IgD-negative memory B cell (primary cell): Measurements from ENCODE around the gene BROX. TPM values are rescaled to one million over a fixed set of nuclear protein-coding genes. Genes with fewer than 3 reads are reported as not detected.
"Not testable (repeated sequence)": the region's sequence is repeated elsewhere in the genome, so short reads cannot be mapped to it uniquely, and the experiment has no call there.

Experiments used
- H3K27ac Mint-ChIP-seq, 3 donors: one replicate each; pipeline ENCODE4 v1.8.0; 2020 to 2022; ENCODE audit warnings: mild to moderate bottlenecking in 3 of 3, mixed read lengths in 3 of 3, moderate library complexity in 1 of 3
- H3K27me3 Mint-ChIP-seq: one replicate; pipeline ENCODE4 v1.8.0; 2021; ENCODE audit warnings: mixed read lengths
- H3K36me3 Mint-ChIP-seq: one replicate; pipeline ENCODE4 v1.8.0; 2020; ENCODE audit warnings: mild to moderate bottlenecking, mixed read lengths
- H3K4me1 Mint-ChIP-seq, 3 donors: one replicate each; pipeline ENCODE4 v1.8.0; 2020 to 2022; ENCODE audit warnings: mixed read lengths in 3 of 3, mild to moderate bottlenecking in 1 of 3
- H3K4me3 Mint-ChIP-seq, 4 donors: one replicate each; pipeline ENCODE4 v1.8.0; 2020 to 2022; ENCODE audit warnings: mild to moderate bottlenecking in 4 of 4, mixed read lengths in 4 of 4, moderate library complexity in 3 of 4
- H3K9me3 Mint-ChIP-seq, 3 donors: one replicate each; pipeline ENCODE4 v1.8.0; 2020 to 2021; ENCODE audit warnings: mixed read lengths in 3 of 3, mild to moderate bottlenecking in 1 of 3
- polyA plus RNA-seq: library from polyadenylated mRNA; unstranded; fragments of 300-500 nt; fragmentation: Illumina TruSeq; gene quantifications from one replicate; pipeline ENCODE4 v1.2.3, GENCODE V29; 2021

The BROX gene
- polyA plus RNA-seq, 1 donor from 2014 or later = 13.6 TPM

GRCh38 chr1:222749927-222750326 is 37.6 kb downstream of the BROX start:
- Mint-ChIP-seq H3K27ac (peak overlapping the region; percentile 2 to 94 (median 46)), H3K9me3 (no peaks in the 10 kb centered on the region), H3K4me3 (peak overlapping the region in 2 of 4 donors; percentile 21 to 60), H3K27me3 (no peaks in the 10 kb centered on the region), H3K4me1 (peaks cover 35 to 63% (median 42%) of the 10 kb centered on the region in 3 donors), H3K36me3 (peaks cover 6% of the 10 kb centered on the region)

GRCh38 chr1:222750651-222751050 is 38.3 kb downstream of the BROX start:
- Mint-ChIP-seq H3K27ac (peak overlapping the region; percentile 29 to 94 (median 54)), H3K36me3 (peaks cover 6% of the 10 kb centered on the region), H3K4me3 (peak overlapping the region in 2 of 4 donors; percentile 55 to 83), H3K9me3 (no peaks in the 10 kb centered on the region), H3K4me1 (peaks cover 38 to 66% (median 45%) of the 10 kb centered on the region in 3 donors), H3K27me3 (no peaks in the 10 kb centered on the region)

- H3K27me3 Mint-ChIP-seq = no peaks in the 10 kb centered on the region
- H3K4me3 Mint-ChIP-seq = peak overlapping the region in 2 of 4 donors; percentile 55 to 83
- H3K27ac Mint-ChIP-seq = peak overlapping the region; percentile 29 to 94 (median 54)
- peaks cover 6% of the 10 kb centered on the region for H3K36me3 Mint-ChIP-seq
- H3K4me1 Mint-ChIP-seq = peaks cover 38 to 66% (median 45%) of the 10 kb centered on the region in 3 donors
- no peaks in the 10 kb centered on the region for H3K9me3 Mint-ChIP-seq
These were observed 38.9 kb downstream of the BROX start for GRCh38 chr1:222751255-222751654.

DNA sequence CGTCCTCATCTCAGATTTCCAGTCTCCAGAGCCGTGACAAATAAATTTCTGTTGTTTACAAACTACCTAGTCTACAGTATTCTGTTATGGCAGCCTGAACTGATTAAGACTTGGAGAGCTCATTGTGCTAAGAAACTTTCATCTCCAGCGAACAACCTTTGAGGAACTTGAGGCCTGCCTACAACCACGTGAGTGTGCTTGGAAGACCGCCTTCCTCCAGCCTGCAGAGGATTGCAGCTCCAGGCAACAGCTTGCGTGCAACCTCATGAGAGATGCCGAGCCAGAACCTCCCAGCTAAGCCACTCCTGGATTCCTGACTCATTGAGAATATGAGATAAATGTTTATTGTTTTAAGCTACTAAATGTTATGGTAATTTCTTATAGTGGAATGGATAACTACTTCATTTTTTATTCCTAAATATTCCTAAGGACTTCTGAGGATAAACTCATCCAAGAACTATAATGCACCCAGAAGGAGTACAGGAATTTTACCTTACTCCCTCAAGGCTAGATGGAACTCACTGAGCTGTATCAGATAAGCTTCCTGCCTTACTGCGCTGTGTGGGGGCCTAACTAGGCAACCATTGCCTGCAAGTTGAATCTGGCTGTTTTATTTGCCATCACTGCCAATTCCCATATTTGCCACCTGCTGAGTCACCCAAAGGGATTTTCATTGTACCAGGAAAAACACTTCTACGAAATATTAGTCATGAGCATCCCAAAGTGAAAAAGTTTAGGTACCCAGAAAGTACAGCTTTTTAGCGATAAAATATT is 42.2 kb downstream of the BROX start:
- Mint-ChIP-seq H3K4me1 (peaks cover 37 to 49% (median 45%) of the 10 kb centered on the region in 3 donors), H3K4me3 (peak overlapping the region in 2 of 4 donors; percentile 54 to 78), H3K36me3 (peaks cover 7% of the 10 kb centered on the region), H3K27ac (no peak overlapping the region), H3K9me3 (no peaks in the 10 kb centered on the region), H3K27me3 (no peaks in the 10 kb centered on the region)

DNA sequence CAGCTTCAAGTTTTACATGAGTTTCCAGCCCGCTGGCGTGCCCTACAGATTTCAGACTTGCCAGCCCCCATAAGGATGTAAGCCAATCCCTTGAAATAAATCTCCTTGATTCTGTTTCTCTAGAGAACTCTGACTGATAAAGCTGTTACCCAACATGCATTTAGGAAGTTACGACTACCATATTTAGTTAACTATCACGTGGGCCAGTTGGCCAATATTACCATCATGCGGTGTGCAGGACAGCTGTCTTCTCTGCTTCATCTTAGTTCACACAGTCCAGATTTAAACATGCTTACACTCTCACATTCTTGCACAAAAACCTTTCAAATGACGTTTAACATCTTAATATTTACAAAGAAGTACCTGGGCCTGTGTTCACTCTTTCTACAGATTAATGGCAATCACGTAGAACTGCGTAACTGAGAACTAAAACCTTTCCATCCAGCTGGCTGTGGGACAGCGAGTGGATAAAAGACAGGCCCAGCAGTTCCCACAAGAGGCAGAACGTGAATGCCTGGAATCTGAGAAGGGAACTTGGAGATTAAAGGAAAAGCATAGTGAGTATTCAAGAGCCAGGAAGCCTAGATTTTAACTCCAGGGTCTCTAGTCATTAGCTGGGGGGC is 45.4 kb downstream of the BROX start:
- Mint-ChIP-seq H3K36me3 (peaks cover 2% of the 10 kb centered on the region), H3K4me1 (peaks cover 16 to 20% (median 17%) of the 10 kb centered on the region in 3 donors), H3K27me3 (no peaks in the 10 kb centered on the region), H3K4me3 (no peak overlapping the region), H3K27ac (no peak overlapping the region), H3K9me3 (peaks cover 0 to 2% (median 2%) of the 10 kb centered on the region in 3 donors)

GRCh38 chr1:222759451-222760035 is 47.2 kb downstream of the BROX start:
- H3K27ac Mint-ChIP-seq = no peak overlapping the region
- peaks cover 8 to 18% (median 9%) of the 10 kb centered on the region in 3 donors for H3K4me1 Mint-ChIP-seq
- H3K4me3 Mint-ChIP-seq = no peak overlapping the region
- peaks cover 0 to 2% (median 2%) of the 10 kb centered on the region in 3 donors for H3K9me3 Mint-ChIP-seq
- H3K27me3 Mint-ChIP-seq = no peaks in the 10 kb centered on the region
- peaks cover 2% of the 10 kb centered on the region for H3K36me3 Mint-ChIP-seq

DNA sequence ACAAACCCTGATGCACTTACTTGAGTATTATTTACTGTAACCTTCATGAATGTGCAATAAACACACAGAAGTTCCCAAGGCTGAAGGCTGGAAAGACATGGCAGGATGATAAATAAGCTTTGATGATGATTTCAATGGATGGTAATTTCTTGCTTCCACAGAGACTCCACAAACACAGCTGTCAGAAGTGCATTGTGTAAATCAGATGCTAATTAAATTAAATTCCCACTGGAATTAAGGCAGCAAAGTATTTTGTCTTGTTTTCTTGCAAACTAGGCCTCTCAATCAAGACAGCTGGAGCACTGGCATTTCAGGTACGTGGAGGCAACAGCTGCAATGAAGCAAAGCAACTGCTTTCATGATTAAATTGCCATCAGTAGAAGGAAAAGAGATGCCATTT is 48.7 kb downstream of the BROX start:
- Mint-ChIP-seq H3K27me3 (no peaks in the 10 kb centered on the region), H3K27ac (no peak overlapping the region), H3K36me3 (peaks cover 5% of the 10 kb centered on the region), H3K4me3 (no peak overlapping the region), H3K9me3 (peaks cover 0 to 2% (median 2%) of the 10 kb centered on the region in 3 donors), H3K4me1 (peaks cover 2 to 16% (median 3%) of the 10 kb centered on the region in 3 donors)

GRCh38 chr1:222762178-222762577 is 49.8 kb downstream of the BROX start:
- not testable (repeated sequence) for H3K9me3 Mint-ChIP-seq, H3K4me3 Mint-ChIP-seq, H3K27ac Mint-ChIP-seq, H3K36me3 Mint-ChIP-seq, H3K27me3 Mint-ChIP-seq
- H3K4me1 Mint-ChIP-seq = peaks cover 3 to 15% (median 5%) of the 10 kb centered on the region in 3 donors

- no peaks in the 10 kb centered on the region for H3K27me3 Mint-ChIP-seq
- H3K36me3 Mint-ChIP-seq = peaks cover 13% of the 10 kb centered on the region
- peaks cover 3 to 6% (median 4%) of the 10 kb centered on the region in 3 donors for H3K9me3 Mint-ChIP-seq
- no peak overlapping the region for H3K4me3 Mint-ChIP-seq
- H3K4me1 Mint-ChIP-seq = peaks cover 12 to 20% (median 12%) of the 10 kb centered on the region in 3 donors
- peak overlapping the region in 2 of 3 donors; percentile 3 to 41 for H3K27ac Mint-ChIP-seq
These were observed 54.8 kb downstream of the BROX start for GRCh38 chr1:222767152-222767571.

DNA sequence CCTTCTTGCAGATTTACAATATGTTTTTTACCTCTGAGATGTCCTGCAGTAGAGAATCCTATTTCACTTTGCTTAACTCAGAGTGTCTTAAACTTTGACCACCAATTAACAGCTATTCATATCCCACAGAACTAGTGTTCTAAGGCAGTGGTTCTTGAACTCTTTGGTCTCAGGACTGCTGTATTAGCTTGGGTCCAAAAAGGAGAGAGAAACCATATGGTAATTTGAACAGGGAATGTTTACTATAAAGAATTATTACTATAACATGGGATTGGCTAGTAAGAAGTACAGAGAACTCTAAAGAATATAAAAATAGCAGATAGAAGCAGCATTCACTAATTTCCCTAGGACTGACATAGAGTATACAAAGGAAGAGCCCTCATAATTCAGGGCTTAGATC is 56.2 kb downstream of the BROX start:
- Mint-ChIP-seq H3K27ac (peak overlapping the region in 1 of 3 donors; percentile 40), H3K4me3 (peak overlapping the region in 1 of 4 donors; percentile 13), H3K4me1 (peaks cover 21 to 28% (median 24%) of the 10 kb centered on the region in 3 donors), H3K27me3 (no peaks in the 10 kb centered on the region), H3K36me3 (peaks cover 13% of the 10 kb centered on the region), H3K9me3 (peaks cover 2 to 6% (median 4%) of the 10 kb centered on the region in 3 donors)

GRCh38 chr1:222769181-222769580 is 56.8 kb downstream of the BROX start:
- no peaks in the 10 kb centered on the region for H3K27me3 Mint-ChIP-seq
- H3K9me3 Mint-ChIP-seq = peaks cover 2 to 6% (median 4%) of the 10 kb centered on the region in 3 donors
- H3K27ac Mint-ChIP-seq = peak overlapping the region in 1 of 3 donors; percentile 40
- H3K4me1 Mint-ChIP-seq = peaks cover 21 to 25% (median 23%) of the 10 kb centered on the region in 3 donors
- H3K4me3 Mint-ChIP-seq = peak overlapping the region in 2 of 4 donors; percentile 5 to 13
- peaks cover 13% of the 10 kb centered on the region for H3K36me3 Mint-ChIP-seq

- Mint-ChIP-seq H3K27ac (peak overlapping the region in 1 of 3 donors; percentile 72), H3K36me3 (peaks cover 11% of the 10 kb centered on the region), H3K4me1 (peaks cover 21 to 28% (median 27%) of the 10 kb centered on the region in 3 donors), H3K4me3 (peak overlapping the region in 2 of 4 donors; percentile 2 to 54), H3K27me3 (no peaks in the 10 kb centered on the region), H3K9me3 (peaks cover 2 to 6% (median 4%) of the 10 kb centered on the region in 3 donors)
These were observed 57.7 kb downstream of the BROX start for GRCh38 chr1:222769971-222770620.

GRCh38 chr1:222772996-222773379 is 60.6 kb downstream of the BROX start:
- Mint-ChIP-seq H3K27me3 (no peaks in the 10 kb centered on the region), H3K9me3 (peaks cover 2 to 6% (median 3%) of the 10 kb centered on the region in 3 donors), H3K4me1 (peaks cover 18 to 22% (median 20%) of the 10 kb centered on the region in 3 donors), H3K27ac (peak overlapping the region; percentile 53 to 94 (median 85)), H3K4me3 (peak overlapping the region; percentile 21 to 84 (median 71)), H3K36me3 (peaks cover 6% of the 10 kb centered on the region)

- H3K4me1 Mint-ChIP-seq = peaks cover 12 to 17% (median 17%) of the 10 kb centered on the region in 3 donors
- H3K9me3 Mint-ChIP-seq = peaks cover 0 to 12% (median 0%) of the 10 kb centered on the region in 3 donors
- no peak overlapping the region for H3K27ac Mint-ChIP-seq
- H3K4me3 Mint-ChIP-seq = no peak overlapping the region
- peaks cover 1% of the 10 kb centered on the region for H3K27me3 Mint-ChIP-seq
- no peaks in the 10 kb centered on the region for H3K36me3 Mint-ChIP-seq
These were observed 65.1 kb downstream of the BROX start for GRCh38 chr1:222777463-222777862.
